Adrenal gland (tissue), 12 donors: ENCODE results near the gene HSP90B1. TPM values are rescaled to one million over a fixed set of nuclear protein-coding genes. Genes with fewer than 3 reads are reported as not detected.

ENCODE experiments used
- DNase-seq, 7 donors: peaks; one replicate each; pipeline ENCODE4 v3.0.0-alpha.2; 2019 to 2020
- H3K27ac ChIP-seq, 5 donors: fragments of 200-600 bp; sonication (generic) in 4 of 5; 1 replicate in 3 of 5; 2 replicates in 2 of 5; pipeline versions ENCODE4 v1.5.1 to v1.8.0; 2016 to 2020; ENCODE audit warnings: mild to moderate bottlenecking in 1 of 5
- H3K27me3 ChIP-seq: fragments of 200-600 bp; 2 replicates; pipeline ENCODE4 v1.8.0; 2021
- H3K36me3 ChIP-seq, 2 donors: fragments of 200-600 bp; replicated peaks in 1 of 2; 1 replicate in 1 of 2; 2 replicates in 1 of 2; pipeline versions ENCODE4 v1.5.1 to v1.8.0; 2018 to 2022
- H3K4me1 ChIP-seq, 2 donors: fragments of 200-600 bp; replicated peaks in 1 of 2; 1 replicate in 1 of 2; 2 replicates in 1 of 2; pipeline versions ENCODE4 v1.5.1 to v1.8.0; 2018 to 2021
- H3K4me3 ChIP-seq, 4 donors: fragments of 200-600 bp; sonication (generic) in 3 of 4; one replicate each; pipeline ENCODE4 v1.5.1; 2016 to 2018
- H3K9me3 ChIP-seq, 3 donors: fragments of 200-600 bp; sonication (generic) in 1 of 3; replicated peaks in 1 of 3; 1 replicate in 2 of 3; 2 replicates in 1 of 3; pipeline versions ENCODE4 v1.5.1 to v1.8.0; 2016 to 2021
- CTCF ChIP-seq, 6 experiments: fragments of 450-650 bp in 4 of 6; fragments of 200-600 bp in 2 of 6; sonication (generic) in 1 of 6; IDR thresholded peaks; 1 replicate in 5 of 6; 2 replicates in 1 of 6; pipeline versions ENCODE4 v1.5.1 to v1.8.0; 2016 to 2021; ENCODE audit warnings: antibody characterized with exemption in 6 of 6, mild to moderate bottlenecking in 2 of 6, moderate library complexity in 1 of 6
- POLR2A ChIP-seq, 2 donors: fragments of 450-650 bp; IDR thresholded peaks; one replicate each; pipeline ENCODE4 v1.6.1; 2017; ENCODE audit warnings: antibody characterized with exemption in 2 of 2, mild to moderate bottlenecking in 2 of 2, moderate library complexity in 1 of 2
- WGBS, 4 donors: extraction: QIAGEN DNeasy Blood & Tissue Kit in 2 of 4; methylation state at CpG; one replicate each; pipeline versions ENCODE4 v1.1.5 to v1.1.7; 2013 to 2017; 5-methylcytosine and 5-hydroxymethylcytosine counted together
- intact Hi-C, 2 donors: fragments of 100-400 bp; cut with DNase I; formaldehyde crosslinking; loops; one replicate each; pipeline versions ENCODE4 v1.14.1 to v1.15.0; 2022 to 2023
- polyA plus RNA-seq, 3 donors: library from polyadenylated mRNA; stranded (reverse); fragments of 200-250 nt in 2 of 3; fragments of 350-450 nt in 1 of 3; fragmentation: Illumina TruSeq in 1 of 3; extraction: RNeasy Lipid Tissue Mini Kit (QIAGEN cat#74804) in 1 of 3; gene quantifications; one replicate each; pipeline ENCODE4 v1.2.3, GENCODE V29; 2013 to 2014
- total RNA-seq, 9 donors: library from RNA; depleted of rRNA in 4 of 9; stranded (reverse); fragments of >200 nt in 4 of 9; fragments of 120-200 nt in 1 of 9; fragmentation: NEBNext Ultra II Directional in 1 of 9; extraction: Animal tissue kit (Norgen Biotek cat#: 25700) in 1 of 9; gene quantifications; one replicate each; pipeline versions ENCODE4 v1.1.0 to v1.2.4, GENCODE V29; 2013 to 2023
- donor health status: healthy with polysubstance abuse.
- donor health status: Bipolar disorder and iron deficiency.
- donor health status: DM: yes; HTN: yes; CAD: no.
- donor health status: DM: no; HTN: no; CAD: no.
- donor health status: DM: no; HTN: no; CAD: no.
- donor health status: DM: yes; HTN: yes; CAD: no.

HSP90B1 gene
- total and polyA plus RNA-seq, 12 donors: 241 to 1,629 (median 530) TPM

GRCh38 chr12:103897316-103897715 lies 32.9 kb upstream of the HSP90B1 start:
- no peaks in the 10 kb centered on the region for H3K27me3 ChIP-seq
- H3K27ac ChIP-seq: no peak overlapping the region
- no peak for DNase-seq
- intact Hi-C loops: no loop called here
- H3K4me1 ChIP-seq: no peaks in the 10 kb centered on the region
- no peak for TF ChIP-seq POLR2A (IDR thresholded peaks at IDR 0.05)
- no peaks in the 10 kb centered on the region for H3K36me3 ChIP-seq
- no peak overlapping the region for H3K4me3 ChIP-seq
- no peaks in the 10 kb centered on the region for H3K9me3 ChIP-seq
- 49 to 81% (median 74%) methylated on average over 3 of the region's 3 CpGs for WGBS, 4 donors

GRCh38 chr12:103901518-103902173 lies 28.6 kb upstream of the HSP90B1 start:
- Histone ChIP-seq H3K9me3 (no peaks in the 10 kb centered on the region), H3K4me3 (no peak overlapping the region), H3K4me1 (no peaks in the 10 kb centered on the region), H3K27me3 (no peaks in the 10 kb centered on the region), H3K27ac (no peak overlapping the region), H3K36me3 (no peaks in the 10 kb centered on the region)
- intact Hi-C loops: no loop called here
- TF ChIP-seq POLR2A (IDR thresholded peaks at IDR 0.05) (no peak), CTCF (IDR thresholded peaks at IDR 0.05) (no peak)
- DNase-seq: no peak
- 71 to 86% (median 74%) methylated on average over 7 of the region's 7 CpGs for WGBS, 4 donors

- DNase-seq: no peak
- Histone ChIP-seq H3K27me3 (no peaks in the 10 kb centered on the region), H3K9me3 (no peaks in the 10 kb centered on the region), H3K36me3 (no peaks in the 10 kb centered on the region), H3K4me1 (no peaks in the 10 kb centered on the region), H3K4me3 (no peak overlapping the region), H3K27ac (no peak overlapping the region)
- 86 to 100% (median 93%) methylated on average over 1 of the region's 1 CpG for WGBS, 4 donors
- intact Hi-C loops: no loop called here
- TF ChIP-seq CTCF (IDR thresholded peaks at IDR 0.05) (no peak), POLR2A (IDR thresholded peaks at IDR 0.05) (no peak)
These were observed 26.2 kb upstream of the HSP90B1 start for GRCh38 chr12:103903993-103904392.

- Histone ChIP-seq H3K36me3 (no peaks in the 10 kb centered on the region), H3K27ac (no peak overlapping the region), H3K27me3 (no peaks in the 10 kb centered on the region), H3K4me1 (no peaks in the 10 kb centered on the region), H3K9me3 (no peaks in the 10 kb centered on the region), H3K4me3 (no peak overlapping the region)
- 70 to 81% (median 73%) methylated on average over 4 of the region's 4 CpGs for WGBS, 4 donors
- intact Hi-C loops: no loop called here
- DNase-seq: no peak
- TF ChIP-seq POLR2A (IDR thresholded peaks at IDR 0.05): no peak
- TF ChIP-seq CTCF (IDR thresholded peaks at IDR 0.05): no peak
These were observed 24.4 kb upstream of the HSP90B1 start for GRCh38 chr12:103905730-103906349.

- no peak for DNase-seq
- H3K36me3 ChIP-seq: no peaks in the 10 kb centered on the region
- no peak overlapping the region for H3K27ac ChIP-seq
- no peaks in the 10 kb centered on the region for H3K27me3 ChIP-seq
- no peak overlapping the region for H3K4me3 ChIP-seq
- intact Hi-C loops: no loop called here
- no peaks in the 10 kb centered on the region for H3K4me1 ChIP-seq
- TF ChIP-seq POLR2A (IDR thresholded peaks at IDR 0.05) (no peak), CTCF (IDR thresholded peaks at IDR 0.05) (no peak)
- no peaks in the 10 kb centered on the region for H3K9me3 ChIP-seq
These were observed 22.0 kb upstream of the HSP90B1 start for GRCh38 chr12:103908246-103908541.
